Prostate gland (tissue), 2 donors: ENCODE data around the gene CYP4F3. TPM values are rescaled to one million over a fixed set of nuclear protein-coding genes. Genes with fewer than 3 reads are reported as not detected.
"Not testable (repeated sequence)": the region's sequence is repeated elsewhere in the genome, so short reads cannot be mapped to it uniquely, and the experiment has no call there.

ENCODE experiments used
- DNase-seq: peaks from one replicate; pipeline ENCODE4 v3.0.0-alpha.2; 2019; ENCODE audit warnings: low spot score
- H3K27ac ChIP-seq, 2 donors: fragments of 200-600 bp; sonication (generic); 2 replicates each; pipeline ENCODE4 v1.5.1; 2017 to 2019
- H3K27me3 ChIP-seq: fragments of 200-600 bp; sonication (generic); replicated peaks from 2 replicates; pipeline ENCODE4 v1.5.1; 2019; ENCODE audit not compliant: insufficient read depth
- H3K36me3 ChIP-seq, 2 donors: fragments of 200-600 bp; sonication (generic); 1 replicate in 1 of 2; 2 replicates in 1 of 2; pipeline versions ENCODE4 v1.5.1 to v1.8.1; 2017 to 2019
- H3K4me1 ChIP-seq: fragments of 200-600 bp; sonication (generic); replicated peaks from 2 replicates; pipeline ENCODE4 v1.5.1; 2019
- H3K4me3 ChIP-seq, 2 donors: fragments of 200-600 bp; sonication (generic); 2 replicates each; pipeline ENCODE4 v1.5.1; 2017 to 2019
- H3K9me3 ChIP-seq: fragments of 200-600 bp; sonication (generic); 2 replicates; pipeline ENCODE4 v1.5.1; 2017
- CTCF ChIP-seq, 4 experiments: fragments of 200-600 bp in 2 of 4; fragments of 450-650 bp in 2 of 4; sonication (generic) in 2 of 4; IDR thresholded peaks; 1 replicate in 3 of 4; 2 replicates in 1 of 4; pipeline ENCODE4 v1.5.1; 2016 to 2019; ENCODE audit warnings: antibody characterized with exemption in 4 of 4, mild to moderate bottlenecking in 2 of 4, moderate library complexity in 2 of 4
- POLR2A ChIP-seq: fragments of 450-650 bp; IDR thresholded peaks from one replicate; pipeline ENCODE4 v1.6.1; 2016; ENCODE audit warnings: antibody characterized with exemption, mild to moderate bottlenecking
- POLR2AphosphoS5 ChIP-seq: sonication (generic); formaldehyde crosslinking; IDR thresholded peaks from one replicate; pipeline ENCODE4 v1.6.1; 2017; ENCODE audit warnings: antibody characterized with exemption
- WGBS: methylation state at CpG from one replicate; pipeline ENCODE4 v1.1.5; 2018; 5-methylcytosine and 5-hydroxymethylcytosine counted together
- intact Hi-C: fragments of 100-400 bp; cut with DNase I; formaldehyde crosslinking; loops from one replicate; pipeline ENCODE4 v1.14.2; 2022
- total RNA-seq, 2 donors: library from RNA; depleted of rRNA; stranded (reverse); fragments of >200 nt; gene quantifications; one replicate each; pipeline ENCODE4 v1.1.0, GENCODE V29; 2016

Gene CYP4F3
- total RNA-seq, 2 donors from 2014 or later: 0.28 to 2.0 TPM

DNA sequence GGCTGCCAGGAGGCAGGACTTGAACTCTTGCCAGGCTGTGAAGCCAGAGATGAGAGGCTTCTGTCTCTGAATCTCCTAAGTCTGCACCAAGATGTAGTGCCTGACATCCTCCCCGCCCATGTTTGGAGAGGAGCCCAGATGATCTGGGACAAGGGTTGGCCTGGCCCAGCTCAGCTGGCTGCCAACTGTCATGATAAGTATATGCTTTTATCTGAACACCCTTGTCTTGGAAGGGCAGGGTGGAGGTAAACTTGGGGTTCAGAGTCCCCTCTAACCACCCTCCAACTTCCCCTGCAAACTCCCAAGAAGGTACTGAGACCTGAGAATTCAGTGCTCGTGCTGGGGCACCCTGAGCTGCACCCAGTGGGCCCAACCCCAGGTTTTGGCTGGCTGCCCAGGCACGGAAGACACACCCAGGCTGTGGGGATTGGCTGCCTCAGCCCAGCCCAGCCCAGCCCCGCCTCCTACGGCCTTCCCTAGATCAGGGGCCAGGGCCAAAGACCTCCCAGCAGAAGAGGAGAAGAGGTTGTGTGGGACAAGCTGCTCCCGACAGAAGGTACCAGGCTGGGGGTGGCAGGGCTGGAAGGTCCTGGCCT lies 32.0 kb downstream of the CYP4F3 start, which contains the start of gene CYP4F12:
TSS of gene CYP4F12 (plus strand) at position 508 of the 596 bp plus-strand sequence. CDS start 443 bp downstream, outside the sequence.
- no peaks in the 10 kb centered on the region for H3K36me3 ChIP-seq
- H3K4me1 ChIP-seq: no peaks in the 10 kb centered on the region
- peak within 1 kb of the TSS; percentile 48 to 56 for H3K27ac ChIP-seq
- peak; percentile 57 for TF ChIP-seq POLR2A
- peak; percentile 6 for TF ChIP-seq POLR2AphosphoS5
- no peak for TF ChIP-seq CTCF (IDR thresholded peaks at IDR 0.05)
- peak; percentile 61 for DNase-seq
- no peaks in the 10 kb centered on the region for H3K9me3 ChIP-seq
- no peaks in the 10 kb centered on the region for H3K27me3 ChIP-seq
- intact Hi-C loops: no loop called here
- 10% methylated on average over 5 of the region's 6 CpGs for WGBS
- H3K4me3 ChIP-seq: no peak within 1 kb of the TSS

DNA sequence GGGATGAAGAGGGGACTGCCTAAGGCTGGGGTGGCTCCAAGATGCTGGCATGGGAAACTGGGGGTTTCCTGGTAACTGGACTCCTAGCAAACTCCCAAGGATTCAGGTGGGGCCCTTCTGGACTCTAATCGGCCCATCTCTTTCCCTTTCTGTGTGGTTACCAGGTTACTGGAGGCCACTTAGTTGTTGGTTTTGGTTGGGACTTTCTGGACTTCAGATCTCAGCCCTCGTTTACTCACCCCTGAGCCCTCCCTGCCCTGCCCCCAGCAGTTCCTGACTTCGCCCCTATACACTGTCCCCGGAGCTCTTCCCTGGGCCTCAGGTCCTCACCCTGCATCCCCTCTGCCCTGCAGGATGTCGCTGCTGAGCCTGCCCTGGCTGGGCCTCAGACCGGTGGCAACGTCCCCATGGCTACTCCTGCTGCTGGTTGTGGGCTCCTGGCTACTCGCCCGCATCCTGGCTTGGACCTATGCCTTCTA lies 32.5 kb downstream of the CYP4F3 start:
- H3K27ac ChIP-seq: peak overlapping the region; percentile 48 to 56
- H3K4me1 ChIP-seq: no peaks in the 10 kb centered on the region
- H3K4me3 ChIP-seq: no peak overlapping the region
- H3K27me3 ChIP-seq: no peaks in the 10 kb centered on the region
- no peak for DNase-seq
- 35% methylated on average over 9 of the region's 9 CpGs for WGBS
- no peaks in the 10 kb centered on the region for H3K36me3 ChIP-seq
- intact Hi-C loops: no loop called here
- H3K9me3 ChIP-seq: no peaks in the 10 kb centered on the region
- TF ChIP-seq CTCF (IDR thresholded peaks at IDR 0.05) (no peak), POLR2AphosphoS5 (no peak), POLR2A (no peak)

DNA sequence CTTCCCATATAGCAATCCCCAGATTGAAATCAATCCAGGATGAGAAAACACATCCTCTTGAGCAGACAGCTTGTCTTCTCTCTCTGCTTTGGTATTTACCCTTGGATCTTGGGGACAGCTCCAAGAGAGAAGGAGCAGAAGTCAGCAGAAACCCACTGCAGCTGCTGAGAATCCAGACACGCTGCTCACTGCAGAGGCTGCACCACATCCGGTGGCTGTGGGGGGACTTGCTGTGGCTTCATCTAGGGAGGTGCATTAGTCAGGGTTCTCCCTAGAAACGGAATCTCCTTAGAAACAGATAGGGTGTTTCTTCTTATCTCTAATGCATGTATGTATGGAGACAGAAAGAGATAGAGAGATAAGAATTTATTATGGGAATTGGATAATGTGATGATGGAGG lies 34.9 kb downstream of the CYP4F3 start:
- H3K27ac ChIP-seq: no peak overlapping the region
- H3K36me3 ChIP-seq: no peaks in the 10 kb centered on the region
- H3K4me3 ChIP-seq: no peak overlapping the region
- TF ChIP-seq POLR2A: no peak
- TF ChIP-seq POLR2AphosphoS5: no peak
- TF ChIP-seq CTCF (IDR thresholded peaks at IDR 0.05): no peak
- 44% methylated on average over 3 of the region's 3 CpGs for WGBS
- no peak for DNase-seq
- H3K4me1 ChIP-seq: no peaks in the 10 kb centered on the region
- no peaks in the 10 kb centered on the region for H3K27me3 ChIP-seq
- intact Hi-C loops: no loop called here
- no peaks in the 10 kb centered on the region for H3K9me3 ChIP-seq

GRCh38 chr19:15679089-15679488 lies 38.4 kb downstream of the CYP4F3 start:
- 20% methylated on average over 4 of the region's 4 CpGs for WGBS
- no peaks in the 10 kb centered on the region for H3K36me3 ChIP-seq
- H3K4me3 ChIP-seq: no peak overlapping the region

DNA sequence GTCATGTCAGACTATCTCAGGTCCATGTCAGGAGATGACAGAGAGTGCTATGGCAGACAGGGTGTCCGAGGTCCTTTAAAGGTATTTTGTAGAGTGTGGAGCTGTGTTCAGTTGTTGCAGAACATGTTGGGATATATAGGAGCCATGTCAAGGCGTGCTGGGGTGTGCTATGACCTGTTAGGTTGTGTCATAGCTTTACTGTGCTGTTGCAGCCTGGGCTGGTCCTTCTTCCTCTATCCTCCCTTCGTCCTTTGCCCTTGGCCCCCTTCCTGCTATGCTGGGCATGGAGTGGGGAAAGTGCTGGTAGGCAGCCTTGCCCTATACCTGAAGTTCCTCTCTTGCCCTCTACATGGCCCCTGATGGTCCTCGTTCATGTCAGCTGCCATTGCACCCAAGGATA lies 39.2 kb downstream of the CYP4F3 start:
- 67% methylated on average over 4 of the region's 4 CpGs for WGBS
- H3K27me3 ChIP-seq, H3K4me3 ChIP-seq, H3K36me3 ChIP-seq, DNase-seq, H3K9me3 ChIP-seq, intact Hi-C loops, H3K27ac ChIP-seq, H3K4me1 ChIP-seq: not testable (repeated sequence)

More at GRCh38 chr19:15679089-15679488, 38.4 kb downstream of the CYP4F3 start:
- no peaks in the 10 kb centered on the region for H3K4me1 ChIP-seq
- no peak overlapping the region for H3K27ac ChIP-seq
- intact Hi-C loops: no loop called here
- no peaks in the 10 kb centered on the region for H3K27me3 ChIP-seq
- DNase-seq: no peak
- TF ChIP-seq POLR2AphosphoS5: no peak
- TF ChIP-seq POLR2A: no peak
- no peak for TF ChIP-seq CTCF (IDR thresholded peaks at IDR 0.05)
- no peaks in the 10 kb centered on the region for H3K9me3 ChIP-seq
